Nephron progenitor cell (in vitro differentiated cells): ENCODE measurements around the gene ADAP1.

ENCODE experiments used
- DNase-seq: peaks from one replicate; pipeline ENCODE4 v3.0.0; 2021
- H3K27ac Mint-ChIP-seq: 2 replicates; pipeline ENCODE4 v1.8.0; 2021; ENCODE audit warnings: mild to moderate bottlenecking, moderate library complexity, mixed read lengths
- H3K27me3 Mint-ChIP-seq: 2 replicates; pipeline ENCODE4 v1.8.0; 2021; ENCODE audit warnings: mild to moderate bottlenecking, low read depth, mixed read lengths; ENCODE audit not compliant: poor library complexity
- H3K36me3 Mint-ChIP-seq: 2 replicates; pipeline ENCODE4 v1.8.0; 2021; ENCODE audit warnings: low read depth, mixed read lengths
- H3K4me1 Mint-ChIP-seq: 2 replicates; pipeline ENCODE4 v1.8.0; 2021; ENCODE audit warnings: mixed read lengths
- H3K4me3 Mint-ChIP-seq: 2 replicates; pipeline ENCODE4 v1.8.0; 2021; ENCODE audit warnings: mild to moderate bottlenecking, moderate library complexity, mixed read lengths
- H3K9me3 Mint-ChIP-seq: 2 replicates; pipeline ENCODE4 v1.8.0; 2021; ENCODE audit warnings: mild to moderate bottlenecking, moderate library complexity, mixed read lengths
- TF ChIP-seq, protein P1 (sequence below): fragments of 200-600 bp; sonication (generic); IDR thresholded peaks from 2 replicates; pipeline ENCODE4 v1.5.0; 2021; ENCODE audit warnings: antibody characterized with exemption

ADAP1 gene

DNA sequence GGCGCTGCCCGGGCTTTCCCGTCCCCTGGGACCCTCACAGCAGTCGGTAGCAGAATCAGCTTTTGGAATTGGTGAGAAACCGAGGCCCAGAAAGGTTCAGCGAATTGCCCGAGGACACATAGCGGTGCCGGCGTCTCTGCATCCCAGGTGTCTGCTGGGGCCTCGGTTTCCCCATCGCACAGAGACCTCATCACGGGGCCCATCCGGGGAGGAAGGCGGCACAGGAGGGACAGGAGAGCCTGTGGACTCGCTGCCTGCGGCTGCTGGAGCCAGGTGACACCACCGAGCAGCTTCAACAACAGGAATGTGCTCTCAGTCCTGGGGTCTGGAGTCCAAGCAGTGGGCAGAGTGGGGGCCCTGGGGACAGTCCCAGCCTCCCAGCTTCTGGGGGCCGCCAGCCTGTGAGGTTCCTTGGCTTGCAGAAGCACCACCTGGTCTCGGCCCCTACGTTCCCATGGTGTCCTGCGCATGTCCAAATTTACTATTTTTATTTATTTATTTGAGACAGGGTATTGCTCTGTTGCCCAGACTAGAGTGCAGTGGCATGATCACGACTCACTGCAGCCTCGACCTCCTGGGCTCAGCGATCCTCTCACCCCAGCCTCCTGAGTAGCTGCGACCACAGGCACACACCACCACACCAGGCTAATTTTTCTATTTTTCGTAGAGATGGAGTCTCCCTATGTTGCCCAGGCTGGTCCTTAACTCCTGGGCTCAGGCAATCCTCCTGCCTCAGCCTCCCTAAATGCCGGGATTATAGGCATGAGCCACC, 21.4 kb upstream of the ADAP1 start:
- no peak for DNase-seq
- TF ChIP-seq, protein P1, sequence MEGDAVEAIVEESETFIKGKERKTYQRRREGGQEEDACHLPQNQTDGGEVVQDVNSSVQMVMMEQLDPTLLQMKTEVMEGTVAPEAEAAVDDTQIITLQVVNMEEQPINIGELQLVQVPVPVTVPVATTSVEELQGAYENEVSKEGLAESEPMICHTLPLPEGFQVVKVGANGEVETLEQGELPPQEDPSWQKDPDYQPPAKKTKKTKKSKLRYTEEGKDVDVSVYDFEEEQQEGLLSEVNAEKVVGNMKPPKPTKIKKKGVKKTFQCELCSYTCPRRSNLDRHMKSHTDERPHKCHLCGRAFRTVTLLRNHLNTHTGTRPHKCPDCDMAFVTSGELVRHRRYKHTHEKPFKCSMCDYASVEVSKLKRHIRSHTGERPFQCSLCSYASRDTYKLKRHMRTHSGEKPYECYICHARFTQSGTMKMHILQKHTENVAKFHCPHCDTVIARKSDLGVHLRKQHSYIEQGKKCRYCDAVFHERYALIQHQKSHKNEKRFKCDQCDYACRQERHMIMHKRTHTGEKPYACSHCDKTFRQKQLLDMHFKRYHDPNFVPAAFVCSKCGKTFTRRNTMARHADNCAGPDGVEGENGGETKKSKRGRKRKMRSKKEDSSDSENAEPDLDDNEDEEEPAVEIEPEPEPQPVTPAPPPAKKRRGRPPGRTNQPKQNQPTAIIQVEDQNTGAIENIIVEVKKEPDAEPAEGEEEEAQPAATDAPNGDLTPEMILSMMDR = no peak
- H3K4me1 Mint-ChIP-seq = peaks cover 49% of the 10 kb centered on the region
- peak overlapping the region; percentile 83 for H3K4me3 Mint-ChIP-seq
- H3K27ac Mint-ChIP-seq = no peak overlapping the region
- no peaks in the 10 kb centered on the region for H3K9me3 Mint-ChIP-seq
- peaks cover 21% of the 10 kb centered on the region for H3K36me3 Mint-ChIP-seq
- peaks cover 8% of the 10 kb centered on the region for H3K27me3 Mint-ChIP-seq

DNA sequence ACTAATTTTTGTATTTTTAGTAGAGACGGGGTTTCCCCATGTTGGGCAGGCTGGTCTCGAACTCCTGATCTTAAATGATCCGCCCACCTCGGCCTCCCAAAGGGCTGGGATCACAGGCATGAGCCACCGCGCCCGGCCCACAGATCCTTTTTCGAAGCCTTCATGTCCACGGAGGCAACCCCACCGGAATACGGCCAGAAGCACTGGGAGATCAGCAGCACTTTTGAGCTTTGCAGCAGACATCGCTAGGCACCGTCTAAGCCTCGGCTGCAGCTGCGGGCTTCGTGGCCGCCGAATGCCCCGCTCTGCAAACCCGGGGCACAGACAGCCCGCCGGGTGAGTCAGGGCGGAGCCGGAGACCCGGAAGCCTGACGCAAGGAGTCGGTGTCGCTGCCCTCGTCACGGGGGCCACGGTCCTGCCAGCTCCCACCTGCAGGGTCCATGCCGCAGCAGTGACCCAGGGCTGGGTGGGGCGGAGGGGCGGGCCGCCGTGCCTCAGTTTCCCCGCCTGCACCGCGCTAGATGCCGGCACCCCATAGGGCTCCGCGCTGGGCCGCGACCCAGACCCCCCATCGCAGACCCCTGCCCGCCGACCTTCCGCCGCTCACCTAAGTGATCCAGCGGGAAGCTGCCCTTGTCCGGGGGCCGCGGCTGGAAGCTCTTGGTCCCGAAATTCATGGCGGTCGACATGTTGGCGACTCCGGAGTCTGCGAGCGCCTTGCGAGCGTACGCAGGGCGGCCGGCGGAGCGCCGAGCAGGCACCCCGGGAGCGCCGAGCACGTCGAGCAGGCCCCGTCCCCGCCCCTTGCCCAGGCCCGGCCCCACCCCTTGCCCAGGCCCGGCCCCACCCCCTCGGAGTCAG, 20.6 kb upstream of the ADAP1 start, which contains the start of gene COX19:
COX19 (minus strand) TSS at position 730 of the 862 bp plus-strand sequence; CDS start at position 690, 40 bp downstream.
- H3K4me3 Mint-ChIP-seq = peak within 1 kb of the TSS; percentile 92
- peak within 1 kb of the TSS; percentile 94 for H3K27ac Mint-ChIP-seq
- peak; percentile 93 for DNase-seq
- peaks cover 46% of the 10 kb centered on the region for H3K4me1 Mint-ChIP-seq
- no peaks in the 10 kb centered on the region for H3K9me3 Mint-ChIP-seq
- TF ChIP-seq, protein P1 = no peak
- peaks cover 23% of the 10 kb centered on the region for H3K36me3 Mint-ChIP-seq
- peaks cover 5% of the 10 kb centered on the region for H3K27me3 Mint-ChIP-seq

DNA sequence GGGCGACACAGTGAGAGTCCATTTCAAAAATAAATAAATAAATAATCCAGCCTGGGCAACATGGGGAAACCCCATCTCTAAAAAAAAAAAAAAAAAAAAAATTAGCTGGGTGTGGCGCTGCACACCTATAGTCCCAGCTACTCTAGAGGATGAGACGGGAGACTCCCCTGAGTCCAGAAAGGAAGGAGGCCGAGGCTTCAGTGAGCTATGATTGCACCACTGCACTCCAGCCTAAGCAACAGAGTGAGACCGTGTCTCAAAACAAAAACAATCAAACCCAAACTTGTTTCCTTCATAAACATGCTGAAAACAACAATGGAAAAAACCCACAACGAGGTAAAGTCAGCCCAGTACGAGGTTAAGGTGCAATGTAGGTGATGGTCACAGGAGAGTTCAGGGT, 19.7 kb upstream of the ADAP1 start:
- peaks cover 46% of the 10 kb centered on the region for H3K4me1 Mint-ChIP-seq
- peaks cover 23% of the 10 kb centered on the region for H3K36me3 Mint-ChIP-seq
- TF ChIP-seq, protein P1 = no peak
- peaks cover 3% of the 10 kb centered on the region for H3K27me3 Mint-ChIP-seq
- no peaks in the 10 kb centered on the region for H3K9me3 Mint-ChIP-seq
- peak overlapping the region; percentile 92 for H3K4me3 Mint-ChIP-seq
- no peak for DNase-seq
- peak overlapping the region; percentile 94 for H3K27ac Mint-ChIP-seq

GRCh38 chr7:973312-973711, 18.8 kb upstream of the ADAP1 start:
- TF ChIP-seq, protein P1 = no peak
- Mint-ChIP-seq H3K27me3 (no peaks in the 10 kb centered on the region), H3K4me3 (peak overlapping the region; percentile 65), H3K9me3 (no peaks in the 10 kb centered on the region), H3K27ac (no peak overlapping the region), H3K4me1 (peaks cover 46% of the 10 kb centered on the region), H3K36me3 (peaks cover 23% of the 10 kb centered on the region)
- no peak for DNase-seq

GRCh38 chr7:972676-973309, 18.3 kb upstream of the ADAP1 start:
- H3K4me3 Mint-ChIP-seq = peak overlapping the region; percentile 65

More at GRCh38 chr7:972676-973309, 18.3 kb upstream of the ADAP1 start:
- no peaks in the 10 kb centered on the region for H3K9me3 Mint-ChIP-seq
- DNase-seq = no peak
- TF ChIP-seq, protein P1 = no peak
- no peak overlapping the region for H3K27ac Mint-ChIP-seq
- no peaks in the 10 kb centered on the region for H3K27me3 Mint-ChIP-seq
- H3K4me1 Mint-ChIP-seq = peaks cover 42% of the 10 kb centered on the region
- peaks cover 27% of the 10 kb centered on the region for H3K36me3 Mint-ChIP-seq
